Psoas muscle (tissue), 8 donors: ENCODE results near the gene MOB1B. TPM values are rescaled to one million over a fixed set of nuclear protein-coding genes. Genes with fewer than 3 reads are reported as not detected.
"Not testable (repeated sequence)": the region's sequence is repeated elsewhere in the genome, so short reads cannot be mapped to it uniquely, and the experiment has no call there.

Experiments used
- ATAC-seq, 4 donors: fragments of 200-7000 bp; cut with Tn5 transposase; one replicate each; pipeline ENCODE4 v1.9.1; 2020; ENCODE audit warnings: moderate library complexity in 3 of 4, mild to moderate bottlenecking in 2 of 4
- DNase-seq, 2 donors: peaks; one replicate each; pipeline ENCODE4 v3.0.0-alpha.2; 2020
- H3K27ac ChIP-seq: fragments of 200-600 bp; one replicate; pipeline ENCODE4 v1.8.0; 2022
- H3K27me3 ChIP-seq, 3 donors: fragments of 200-600 bp in 1 of 3; one replicate each; pipeline versions ENCODE4 v1.6.1 to v1.8.0; 2013 to 2022; ENCODE audit warnings: low read length in 2 of 3, mild to moderate bottlenecking in 2 of 3, moderate library complexity in 1 of 3; ENCODE audit not compliant: insufficient read depth in 3 of 3
- H3K36me3 ChIP-seq, 2 donors: fragments of 200-600 bp in 1 of 2; one replicate each; pipeline versions ENCODE4 v1.6.1 to v1.8.0; 2013 to 2022; ENCODE audit warnings: low read depth in 1 of 2, mild to moderate bottlenecking in 1 of 2, moderate library complexity in 1 of 2; ENCODE audit not compliant: insufficient read depth in 1 of 2
- H3K4me1 ChIP-seq: fragments of 200-600 bp; one replicate; pipeline ENCODE4 v1.8.0; 2022
- H3K4me3 ChIP-seq: fragments of 200-600 bp; one replicate; pipeline ENCODE4 v1.8.0; 2022; ENCODE audit warnings: mild to moderate bottlenecking
- H3K9me3 ChIP-seq: fragments of 200-600 bp; one replicate; pipeline ENCODE4 v1.8.0; 2022
- CTCF ChIP-seq: fragments of 200-600 bp; IDR thresholded peaks from one replicate; pipeline ENCODE4 v1.8.0; 2022; ENCODE audit warnings: antibody characterized with exemption
- WGBS, 3 donors: extraction: QIAGEN DNeasy Blood & Tissue Kit; methylation state at CpG; one replicate each; pipeline versions ENCODE4 v1.1.6 to v1.1.7; 2013; 5-methylcytosine and 5-hydroxymethylcytosine counted together
- intact Hi-C, 2 donors: fragments of 100-400 bp; cut with DNase I; formaldehyde crosslinking; loops; one replicate each; pipeline versions ENCODE4 v1.11.0 to v1.14.2; 2022
- polyA plus RNA-seq, 3 donors: library from polyadenylated mRNA; stranded (reverse); fragments of 200-250 nt; gene quantifications; one replicate each; pipeline ENCODE4 v1.2.3, GENCODE V29; 2013
- total RNA-seq, 4 donors: library from RNA; stranded (reverse); fragmentation: NEBNext Ultra II Directional in 2 of 4; extraction: Animal tissue kit (Norgen Biotek cat#: 25700) in 2 of 4; gene quantifications; one replicate each; pipeline versions ENCODE4 v1.2.1 to v1.2.4, GENCODE V29; 2021 to 2023
- donor health status: healthy with polysubstance abuse.
- donor health status: DM: no; HTN: no; CAD: no; lungs with moderate emphysema.
- donor health status: Bipolar disorder and iron deficiency.
- donor health status: healthy.
- donor health status: DM: yes; HTN: yes; CAD: no.
- donor health status: DM: no; HTN: no; CAD: no.
- donor health status: DM: no; HTN: no; CAD: no.
- donor health status: DM: yes; HTN: yes; CAD: no.

MOB1B gene
- total and polyA plus RNA-seq, 7 donors, result 2.8 to 22.3 (median 9.8) TPM

- WGBS, 3 donors, result 46 to 48% (median 48%) methylated on average over 2 of the region's 2 CpGs
- Histone ChIP-seq H3K36me3 (peaks cover 0 to 14% of the 10 kb centered on the region in 2 donors), H3K27me3 (no peaks in the 10 kb centered on the region), H3K4me3 (no peak overlapping the region), H3K9me3 (no peaks in the 10 kb centered on the region), H3K4me1 (peaks cover 7% of the 10 kb centered on the region), H3K27ac (no peak overlapping the region)
- DNase-seq (no peak), ATAC-seq (peak in 3 of 4 donors; percentile 75 to 88 (median 76))
- intact Hi-C loops, result no loop called here
- TF ChIP-seq CTCF, result no peak
These were observed 123.9 kb downstream of the MOB1B start for GRCh38 chr4:71026086-71026485.

- no peaks in the 10 kb centered on the region for H3K9me3 ChIP-seq
- H3K27ac ChIP-seq, result no peak overlapping the region
- DNase-seq (no peak), ATAC-seq (no peak)
- WGBS, 3 donors, result 98 to 100% (median 100%) methylated on average over 1 of the region's 1 CpG
- H3K36me3 ChIP-seq, result peaks cover 0 to 24% of the 10 kb centered on the region in 2 donors
- intact Hi-C loops, result no loop called here
- H3K4me1 ChIP-seq, result peaks cover 7% of the 10 kb centered on the region
- H3K4me3 ChIP-seq, result no peak overlapping the region
- TF ChIP-seq CTCF, result no peak
- no peaks in the 10 kb centered on the region for H3K27me3 ChIP-seq
These were observed 125.4 kb downstream of the MOB1B start for GRCh38 chr4:71027611-71028010.

GRCh38 chr4:71029504-71029903 is 127.3 kb downstream of the MOB1B start:
- H3K4me1 ChIP-seq, result peaks cover 7% of the 10 kb centered on the region
- intact Hi-C loops, result no loop called here
- ATAC-seq (no peak), DNase-seq (no peak)
- peaks cover 0 to 26% of the 10 kb centered on the region in 2 donors for H3K36me3 ChIP-seq
- no peaks in the 10 kb centered on the region for H3K27me3 ChIP-seq
- WGBS, 3 donors, result 51 to 68% (median 54%) methylated on average over 1 of the region's 1 CpG
- H3K4me3 ChIP-seq, result no peak overlapping the region
- H3K9me3 ChIP-seq, result no peaks in the 10 kb centered on the region
- no peak overlapping the region for H3K27ac ChIP-seq
- TF ChIP-seq CTCF, result no peak

GRCh38 chr4:71032106-71032505 is 129.9 kb downstream of the MOB1B start:
- DNase-seq, intact Hi-C loops, H3K27me3 ChIP-seq, H3K4me1 ChIP-seq, H3K9me3 ChIP-seq, H3K27ac ChIP-seq, ATAC-seq, H3K4me3 ChIP-seq: not testable (repeated sequence)
- 85 to 96% (median 87%) methylated on average over 10 of the region's 10 CpGs for WGBS, 3 donors
- H3K36me3 ChIP-seq, result peaks cover 0 to 30% of the 10 kb centered on the region in 2 donors

Other genes with a start within 250 kb of the MOB1B start
- gene JCHAIN, start 235.9 kb upstream of the MOB1B start, total RNA-seq, result 1 to 10 TPM in 3 of 4 donors, under 1 TPM in 1; 0.50 to 3.0 (median 1.7) TPM
- gene JCHAIN, start 235.9 kb upstream of the MOB1B start, polyA plus RNA-seq, result under 1 TPM; 0.13 to 0.73 (median 0.15) TPM
- gene UTP3, start 213.8 kb upstream of the MOB1B start, total RNA-seq, result 10 to 100 TPM; 13.1 to 22.6 (median 20.2) TPM
- 10 to 100 TPM; 13.0 to 32.5 (median 28.6) TPM for gene UTP3, start 213.8 kb upstream of the MOB1B start, polyA plus RNA-seq
- gene RUFY3, start 180.4 kb upstream of the MOB1B start, total RNA-seq, result 10 to 100 TPM; 31.3 to 53.7 (median 43.3) TPM
- 10 to 100 TPM; 15.1 to 35.2 (median 27.7) TPM for gene RUFY3, start 180.4 kb upstream of the MOB1B start, polyA plus RNA-seq
- gene GRSF1, start 62.5 kb upstream of the MOB1B start, total RNA-seq, result 100 to 1,000 TPM; 114 to 144 (median 130) TPM
- 100 to 1,000 TPM in 1 of 3 donors, 10 to 100 TPM in 2; 85.2 to 138 (median 96.6) TPM for gene GRSF1, start 62.5 kb upstream of the MOB1B start, polyA plus RNA-seq
- gene DCK, start 91.3 kb downstream of the MOB1B start, total RNA-seq, result 1 to 10 TPM; 4.5 to 6.9 (median 5.8) TPM
- gene DCK, start 91.3 kb downstream of the MOB1B start, polyA plus RNA-seq, result 10 to 100 TPM in 1 of 3 donors, 1 to 10 TPM in 2; 4.3 to 12.9 (median 6.9) TPM